WI38 (cell line): ENCODE measurements around the gene SMC4.

Experiments used
- H3K4me3 ChIP-seq: 2 replicates; pipeline ENCODE4 v1.5.1; 2011; ENCODE audit warnings: low read depth, mild to moderate bottlenecking, control low read depth, low read length
- CTCF ChIP-seq: IDR thresholded peaks from 2 replicates; pipeline ENCODE4 v1.5.1; 2012; ENCODE audit warnings: low read depth, mild to moderate bottlenecking, control low read depth, low read length

The SMC4 gene

DNA sequence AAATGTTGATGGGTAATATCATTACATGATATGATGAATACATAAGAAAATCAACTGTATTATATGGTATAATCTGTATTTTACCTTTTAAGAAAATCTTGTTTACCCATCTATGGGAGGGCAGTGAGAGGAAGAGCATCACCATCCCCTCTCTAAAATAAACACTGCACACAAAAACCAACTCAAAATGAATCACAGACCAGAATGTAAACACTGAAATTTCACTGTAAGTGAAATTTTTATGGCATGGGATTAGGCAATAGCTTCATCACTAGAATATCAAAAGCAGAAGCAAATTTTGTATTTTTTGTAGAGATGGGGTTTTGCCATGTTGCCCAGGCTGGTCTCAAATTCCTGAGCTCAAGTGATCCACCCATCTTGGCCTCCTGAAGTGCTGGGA lies 26.7 kb upstream of the SMC4 start:
- no peak for TF ChIP-seq CTCF

GRCh38 chr3:160373655-160374054 lies 25.8 kb upstream of the SMC4 start:
- H3K4me3 ChIP-seq: no peak overlapping the region
- TF ChIP-seq CTCF: no peak

More for the DNA sequence above, 26.7 kb upstream of the SMC4 start:
- no peak overlapping the region for H3K4me3 ChIP-seq

DNA sequence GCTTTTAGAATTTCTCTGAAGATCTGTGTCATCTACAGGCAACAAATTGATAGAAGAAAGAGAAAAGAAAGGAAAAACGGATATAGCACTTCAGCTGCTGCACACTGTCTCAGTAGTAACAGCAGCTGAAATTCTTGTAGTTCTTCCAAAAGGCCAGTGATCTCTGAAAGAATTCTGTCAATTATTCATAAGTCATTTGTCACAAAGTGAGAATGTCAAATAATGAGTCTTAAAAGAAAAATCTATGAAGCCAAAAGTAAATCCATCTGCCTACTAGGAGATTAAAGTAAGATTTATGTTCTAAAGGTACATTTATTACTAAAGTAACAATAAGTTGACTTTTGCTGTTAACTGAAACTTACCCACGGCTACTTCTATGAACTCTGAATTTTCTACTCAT lies 25.0 kb upstream of the SMC4 start:
- H3K4me3 ChIP-seq: no peak overlapping the region
- TF ChIP-seq CTCF: no peak

GRCh38 chr3:160374925-160375324 lies 24.5 kb upstream of the SMC4 start:
- H3K4me3 ChIP-seq: no peak overlapping the region
- TF ChIP-seq CTCF: no peak

- no peak overlapping the region for H3K4me3 ChIP-seq
- no peak for TF ChIP-seq CTCF
Measured at GRCh38 chr3:160376681-160377080, 22.8 kb upstream of the SMC4 start.

- TF ChIP-seq CTCF: no peak
- no peak overlapping the region for H3K4me3 ChIP-seq
Measured at GRCh38 chr3:160378331-160379109, 20.9 kb upstream of the SMC4 start.

DNA sequence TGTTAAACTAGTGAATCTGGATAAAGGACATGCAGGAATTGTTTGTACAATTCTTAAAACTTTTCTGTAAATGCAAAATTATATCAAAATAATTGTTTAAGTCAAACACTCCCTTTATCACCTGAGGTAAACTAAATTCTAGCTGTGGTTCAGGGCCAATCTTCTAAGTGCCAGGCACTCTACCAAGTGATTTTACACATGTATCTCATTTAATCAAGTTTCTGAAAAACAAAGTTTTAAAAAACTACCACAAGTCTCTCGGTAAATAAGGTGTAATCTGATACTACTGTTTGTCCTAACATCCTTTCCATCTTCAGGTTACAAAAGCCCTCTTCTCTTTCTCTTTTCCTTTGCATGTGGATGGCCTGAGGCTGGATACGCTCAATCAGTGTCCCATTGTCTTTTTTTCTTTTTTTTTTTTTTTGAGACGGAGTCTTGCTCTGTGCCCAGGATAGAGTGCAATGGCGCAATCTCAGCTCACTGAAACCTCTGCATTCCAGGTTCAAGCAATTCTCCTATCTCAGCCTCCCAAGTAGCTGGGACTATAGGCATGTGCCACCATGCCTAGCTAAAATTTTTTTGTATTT lies 19.7 kb upstream of the SMC4 start:
- no peak overlapping the region for H3K4me3 ChIP-seq
- no peak for TF ChIP-seq CTCF
